GM10266 (cell line): ENCODE data around the gene ANKK1.

ENCODE experiments used
- DNase-seq: peaks from one replicate; pipeline ENCODE4 v3.0.0; 2012; ENCODE audit errors: extremely low spot score
- CTCF ChIP-seq: IDR thresholded peaks from 2 replicates; pipeline ENCODE4 v1.5.1; 2012; ENCODE audit warnings: mild to moderate bottlenecking, low read depth; ENCODE audit not compliant: control insufficient read depth, insufficient read depth; ENCODE audit errors: missing control alignments

ANKK1 gene

GRCh38 chr11:113392236-113392921 is 4.8 kb downstream of the ANKK1 start:
- DNase-seq: no peak
- no peak for TF ChIP-seq CTCF

- no peak for DNase-seq
- TF ChIP-seq CTCF: no peak
These were observed 6.0 kb downstream of the ANKK1 start for GRCh38 chr11:113393501-113393985.

GRCh38 chr11:113394919-113395318 is 7.3 kb downstream of the ANKK1 start:
- no peak for TF ChIP-seq CTCF

GRCh38 chr11:113395782-113396336 is 8.3 kb downstream of the ANKK1 start:
- DNase-seq: no peak
- no peak for TF ChIP-seq CTCF

More at GRCh38 chr11:113394919-113395318, 7.3 kb downstream of the ANKK1 start:
- DNase-seq: no peak

GRCh38 chr11:113396690-113397089 is 9.1 kb downstream of the ANKK1 start:
- no peak for DNase-seq
- TF ChIP-seq CTCF: no peak

- DNase-seq: no peak
- no peak for TF ChIP-seq CTCF
These were observed 9.6 kb downstream of the ANKK1 start for GRCh38 chr11:113397212-113397611.

- TF ChIP-seq CTCF: no peak
- no peak for DNase-seq
These were observed 10.2 kb downstream of the ANKK1 start for GRCh38 chr11:113397821-113398220.
